Neural progenitor cell (in vitro differentiated cells): Measurements from ENCODE around the gene WDR70.
A peak's percentile ranks its signal among the peaks of the same experiment; 100 is the strongest.

Experiments used
- CTCF ChIP-seq: fragments of 200-600 bp; sonication (generic); IDR thresholded peaks from 2 replicates; pipeline ENCODE4 v1.5.1; 2017; ENCODE audit warnings: antibody characterized with exemption, mild to moderate bottlenecking
- EZH2 ChIP-seq: fragments of 200-600 bp; sonication (generic); IDR thresholded peaks from 2 replicates; pipeline ENCODE4 v1.6.1; 2017; ENCODE audit warnings: antibody characterized with exemption, mild to moderate bottlenecking, moderate library complexity

DNA sequence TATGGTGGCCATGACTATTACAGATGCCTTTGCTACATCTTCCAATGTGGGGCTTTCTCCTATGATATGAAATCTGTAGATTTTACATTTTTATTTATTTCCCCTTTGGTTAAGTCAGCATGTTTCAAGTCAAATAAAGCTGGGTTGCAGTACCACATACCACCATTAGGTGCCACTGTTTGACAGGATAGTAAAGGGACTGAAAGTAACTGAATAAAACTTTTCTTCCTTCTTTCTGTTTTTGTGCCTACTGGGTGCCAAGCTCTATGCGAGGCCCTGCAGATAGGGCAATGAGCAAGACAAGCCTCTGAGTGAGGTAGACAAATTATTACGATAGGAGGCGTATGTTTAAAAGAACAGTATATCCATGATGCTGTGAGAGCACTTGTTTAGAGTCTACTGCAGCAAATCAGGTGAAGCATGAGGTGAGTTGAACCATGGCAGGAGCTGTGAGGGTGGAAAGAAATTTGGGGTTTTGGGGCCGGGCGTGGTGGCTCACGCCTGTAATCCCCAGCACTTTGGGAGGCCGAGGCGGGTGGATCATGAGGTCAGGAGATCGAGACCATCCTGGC is 395.9 kb downstream of the WDR70 start:
- TF ChIP-seq CTCF (peak; percentile 67), EZH2 (no peak)
